Measurements from ENCODE around the gene PELI3. TPM values are rescaled to one million over a fixed set of nuclear protein-coding genes. Genes with fewer than 3 reads are reported as not detected.
A peak's percentile ranks its signal among the peaks of the same experiment; 100 is the strongest.

The PELI3 gene
- total and polyA plus RNA-seq, 3 donors from 2014 or later, result 10.2 to 17.7 (median 13.0) TPM

DNA sequence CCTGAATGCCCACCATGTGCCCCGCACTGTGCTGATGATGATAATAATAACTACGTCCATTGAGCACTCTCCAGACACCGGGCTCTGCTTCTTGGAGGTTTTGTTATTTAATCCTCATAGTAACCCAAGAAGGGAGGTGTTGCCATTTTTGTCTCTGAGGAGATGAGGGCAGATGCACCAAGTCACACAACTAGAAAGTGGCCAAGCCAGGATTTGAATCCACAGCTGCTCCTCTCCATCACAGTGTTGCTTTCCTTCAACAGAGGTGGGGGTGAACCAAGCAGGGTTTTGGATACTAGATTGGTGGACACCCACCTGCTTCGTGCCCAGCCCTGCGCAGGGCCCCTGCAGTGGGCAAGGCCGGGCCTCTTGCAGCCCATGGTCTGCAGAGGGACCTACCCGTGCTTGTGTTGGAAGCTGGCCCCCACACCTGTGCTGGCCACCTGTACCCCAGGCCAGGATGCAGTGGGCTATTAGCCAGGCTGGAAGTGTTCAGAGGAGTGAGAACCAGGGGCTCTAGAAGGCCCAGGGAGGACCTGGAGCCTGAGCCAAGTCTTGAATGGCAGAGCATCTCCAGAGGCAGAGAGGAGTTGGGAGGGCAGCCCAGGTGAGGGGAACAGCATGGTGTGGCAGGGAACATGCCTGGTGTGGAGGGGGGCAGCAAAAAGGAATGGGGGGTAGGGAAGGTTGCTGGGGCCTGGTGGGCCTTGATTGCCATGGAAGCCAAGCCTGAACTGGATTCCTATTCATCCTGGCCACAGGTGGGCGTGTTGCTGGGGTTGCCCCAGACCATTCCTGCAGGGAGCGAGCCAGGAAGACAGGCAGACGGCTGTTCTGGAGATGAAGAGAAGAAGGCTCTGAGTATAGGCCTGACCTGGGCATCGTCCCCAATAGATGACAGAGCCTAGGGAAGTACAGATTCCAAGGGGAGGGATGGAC is 10.8 kb downstream of the PELI3 start:
- 88 to 97% methylated on average over 7 to 11 of the region's 11 CpGs for WGBS, 2 donors
- Histone ChIP-seq H3K4me1 (peaks cover 5% of the 10 kb centered on the region), H3K9me3 (no peaks in the 10 kb centered on the region), H3K27me3 (no peaks in the 10 kb centered on the region), H3K4me3 (no peak overlapping the region), H3K27ac (no peak overlapping the region), H3K36me3 (ENCODE audit: low read depth, missing control alignments) (no peaks in the 10 kb centered on the region)
- TF ChIP-seq POLR2A (IDR thresholded peaks at IDR 0.05), result no peak
- TF ChIP-seq, protein P1, sequence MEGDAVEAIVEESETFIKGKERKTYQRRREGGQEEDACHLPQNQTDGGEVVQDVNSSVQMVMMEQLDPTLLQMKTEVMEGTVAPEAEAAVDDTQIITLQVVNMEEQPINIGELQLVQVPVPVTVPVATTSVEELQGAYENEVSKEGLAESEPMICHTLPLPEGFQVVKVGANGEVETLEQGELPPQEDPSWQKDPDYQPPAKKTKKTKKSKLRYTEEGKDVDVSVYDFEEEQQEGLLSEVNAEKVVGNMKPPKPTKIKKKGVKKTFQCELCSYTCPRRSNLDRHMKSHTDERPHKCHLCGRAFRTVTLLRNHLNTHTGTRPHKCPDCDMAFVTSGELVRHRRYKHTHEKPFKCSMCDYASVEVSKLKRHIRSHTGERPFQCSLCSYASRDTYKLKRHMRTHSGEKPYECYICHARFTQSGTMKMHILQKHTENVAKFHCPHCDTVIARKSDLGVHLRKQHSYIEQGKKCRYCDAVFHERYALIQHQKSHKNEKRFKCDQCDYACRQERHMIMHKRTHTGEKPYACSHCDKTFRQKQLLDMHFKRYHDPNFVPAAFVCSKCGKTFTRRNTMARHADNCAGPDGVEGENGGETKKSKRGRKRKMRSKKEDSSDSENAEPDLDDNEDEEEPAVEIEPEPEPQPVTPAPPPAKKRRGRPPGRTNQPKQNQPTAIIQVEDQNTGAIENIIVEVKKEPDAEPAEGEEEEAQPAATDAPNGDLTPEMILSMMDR (IDR thresholded peaks at IDR 0.05), result no peak
- intact Hi-C loops (cut with DNase I; ENCODE audit: low total_unique reads), result no loop called here
- DNase-seq, result no peak

- no peak for DNase-seq
- Histone ChIP-seq H3K9me3 (no peaks in the 10 kb centered on the region), H3K27me3 (no peaks in the 10 kb centered on the region), H3K4me1 (peaks cover 5% of the 10 kb centered on the region), H3K27ac (peak overlapping the region; percentile 74 to 75), H3K4me3 (peak overlapping the region; percentile 66 to 75), H3K36me3 (ENCODE audit: low read depth, missing control alignments) (no peaks in the 10 kb centered on the region)
- TF ChIP-seq, protein P1 (IDR thresholded peaks at IDR 0.05), result peak; percentile 48 to 78 (median 58)
- TF ChIP-seq POLR2A (IDR thresholded peaks at IDR 0.05), result no peak
- intact Hi-C loops (cut with DNase I; ENCODE audit: low total_unique reads), result no loop called here
- 40 to 49% methylated on average over 8 of the region's 8 CpGs for WGBS, 2 donors
Measured at GRCh38 chr11:66478729-66479393, 12.2 kb downstream of the PELI3 start.

GRCh38 chr11:66479394-66480116 is 12.8 kb downstream of the PELI3 start:
- peak overlapping the region; percentile 74 to 75 for H3K27ac ChIP-seq
- no peaks in the 10 kb centered on the region for H3K9me3 ChIP-seq
- intact Hi-C loops (cut with DNase I; ENCODE audit: low total_unique reads), result loop anchor here (10.0 kb wide), 1 partner anchor 195 kb away; the partner anchor contains the start of gene RBM4B
- no peaks in the 10 kb centered on the region for H3K27me3 ChIP-seq
- H3K4me1 ChIP-seq, result peaks cover 5% of the 10 kb centered on the region
- DNase-seq, result peak; percentile 30
- TF ChIP-seq POLR2A (IDR thresholded peaks at IDR 0.05), result no peak
- TF ChIP-seq, protein P1 (IDR thresholded peaks at IDR 0.05), result no peak
- H3K36me3 ChIP-seq (ENCODE audit: low read depth, missing control alignments), result no peaks in the 10 kb centered on the region
- peak overlapping the region; percentile 66 to 75 for H3K4me3 ChIP-seq
- WGBS, 2 donors, result 1% methylated on average over 14 to 34 of the region's 34 CpGs

DNA sequence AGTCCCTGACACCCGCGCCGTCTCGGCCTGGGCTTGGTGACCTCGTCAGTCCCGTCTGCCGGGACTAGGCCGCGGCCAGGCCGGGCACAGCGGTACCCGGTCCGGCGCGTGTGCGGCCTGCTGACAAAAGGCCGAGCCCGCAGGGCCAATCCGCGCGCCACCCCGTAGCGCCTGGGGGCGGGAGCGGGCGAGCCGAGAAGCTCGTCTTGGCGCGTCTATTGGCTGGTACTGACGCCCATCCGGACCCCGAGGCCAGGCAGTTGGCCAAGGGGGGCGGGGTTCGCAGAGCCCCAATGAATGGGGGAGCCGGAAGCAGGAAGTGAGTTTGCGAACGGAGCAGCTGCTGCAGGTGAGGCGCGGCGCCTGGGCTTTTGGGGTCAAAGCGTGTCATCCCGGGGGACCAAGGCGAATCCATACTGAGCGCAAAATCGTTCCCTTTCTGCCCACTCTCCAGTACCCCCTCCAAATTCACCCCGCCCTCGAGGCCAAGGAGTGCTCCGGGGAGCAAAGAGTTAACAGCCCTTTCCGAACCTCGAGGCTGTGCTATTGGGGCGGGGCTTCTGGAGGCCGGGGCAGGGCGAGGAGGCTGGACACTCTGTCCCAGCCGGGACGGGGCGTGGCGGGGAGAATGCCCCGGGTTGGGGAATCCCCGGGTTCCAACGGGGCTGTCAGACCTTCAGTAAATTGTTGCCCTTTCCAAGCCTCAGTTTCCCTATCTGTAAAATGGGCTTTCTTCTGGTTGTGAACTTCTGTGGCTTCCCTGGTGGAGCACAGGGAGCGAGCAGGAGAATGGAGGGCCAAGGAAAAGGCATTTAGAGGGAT is 13.6 kb downstream of the PELI3 start, which contains the start of gene DPP3:
Gene DPP3 (plus strand): TSS at position 318 of the 822 bp plus-strand sequence. CDS start 1,767 bp downstream, outside the sequence.
- WGBS, 2 donors, result 1% methylated on average over 6 to 60 of the region's 62 CpGs
- peak; percentile 53 for TF ChIP-seq POLR2A (IDR thresholded peaks at IDR 0.05)
- TF ChIP-seq, protein P1 (IDR thresholded peaks at IDR 0.05), result peak in 2 of 3 experiments; percentile 4 to 24
- H3K27ac ChIP-seq, result peak within 1 kb of the TSS; percentile 74 to 75
- intact Hi-C loops (cut with DNase I; ENCODE audit: low total_unique reads), result loop anchor here (10.0 kb wide), 1 partner anchor 194 kb away; the partner anchor contains the start of gene RBM4B
- H3K4me1 ChIP-seq, result peaks cover 5% of the 10 kb centered on the region
- no peaks in the 10 kb centered on the region for H3K27me3 ChIP-seq
- H3K9me3 ChIP-seq, result no peaks in the 10 kb centered on the region
- no peaks in the 10 kb centered on the region for H3K36me3 ChIP-seq (ENCODE audit: low read depth, missing control alignments)
- peak; percentile 98 for DNase-seq
- H3K4me3 ChIP-seq, result peak within 1 kb of the TSS; percentile 66 to 75

Data from testis (tissue), 3 donors.